Motor neuron (in vitro differentiated cells): ENCODE results near the gene FMO1. TPM values are rescaled to one million over a fixed set of nuclear protein-coding genes. Genes with fewer than 3 reads are reported as not detected.
A peak's percentile ranks its signal among the peaks of the same experiment; 100 is the strongest.

Source experiments
- ATAC-seq, 8 experiments: fragments of 200-7000 bp; cut with Tn5 transposase; replicated peaks in 6 of 8; 2 replicates each; pipeline ENCODE4 v1.8.0; 2021; ENCODE audit warnings: mild to moderate bottlenecking in 8 of 8, moderate library complexity in 8 of 8
- H3K27ac ChIP-seq, 2 donors: fragments of 250-450 bp; sonication (Bioruptor Pico); 2 replicates each; pipeline ENCODE4 v1.9.0; 2021; ENCODE audit warnings: antibody characterized with exemption in 2 of 2, mild to moderate bottlenecking in 2 of 2, moderate library complexity in 1 of 2
- H3K4me1 ChIP-seq, 2 donors: fragments of 250-450 bp; sonication (Bioruptor Pico); replicated peaks in 1 of 2; 2 replicates each; pipeline ENCODE4 v1.6.1; 2021; ENCODE audit warnings: antibody characterized with exemption in 2 of 2, mild to moderate bottlenecking in 2 of 2, moderate library complexity in 1 of 2
- H3K4me3 ChIP-seq, 5 donors: fragments of 250-450 bp; sonication (Bioruptor Pico); 2 replicates each; pipeline ENCODE4 v1.9.0; 2021; ENCODE audit warnings: antibody characterized with exemption in 5 of 5, mild to moderate bottlenecking in 5 of 5, moderate library complexity in 4 of 5
- WGBS, 10 experiments: fragments of 450-650 bp; shearing (Covaris generic); methylation state at CpG; one replicate each; pipeline ENCODE4 v1.0.0; 2022; 5-methylcytosine and 5-hydroxymethylcytosine counted together
- in situ Hi-C, 9 experiments: fragments of 400-800 bp; cut with MboI; loops; one replicate each; pipeline ENCODE4 v1.15.0; 2021; ENCODE audit warnings: low sequenced_read_pairs in 9 of 9, low pct_unique_long_range_greater_than_20kb in 2 of 9; ENCODE audit not compliant: unreplicated experiment in 9 of 9
- total RNA-seq, 8 experiments: library from RNA; unstranded; fragments of 300-600 nt; gene quantifications; 2 replicates each; pipeline versions ENCODE4 v1.2.3 to v1.2.4, GENCODE V29; 2022

FMO1 gene
- total RNA-seq, 8 experiments from 2014 or later, result 0.08 to 1.3 (median 0.37) TPM; not detected in 4

DNA sequence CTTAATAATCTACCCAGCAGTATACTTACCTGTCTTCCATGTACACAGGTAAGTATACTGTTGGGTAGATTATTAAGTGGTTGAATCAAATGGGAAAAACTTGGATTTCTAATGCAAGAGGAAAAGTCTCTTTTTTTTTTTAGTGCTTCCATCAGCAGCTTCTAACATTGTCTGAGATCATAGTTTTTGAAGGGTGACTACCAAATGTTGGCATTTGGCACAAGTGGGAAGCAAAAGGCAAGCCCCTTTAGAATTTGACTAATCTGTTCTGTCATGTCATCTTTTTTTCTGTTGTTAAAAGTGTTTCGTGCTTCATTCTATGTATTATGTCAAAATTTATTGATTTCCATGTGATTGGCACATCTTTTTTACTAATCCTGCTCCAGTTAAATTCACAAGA lies 547 bp downstream of the FMO1 start:
- 11 to 60% (median 45%) methylated on average over 1 of the region's 1 CpG; no CpG with 5 or more reads in 1 of the 10 experiments for WGBS, 10 experiments
- in situ Hi-C loops, result loop anchor here in 3 of 9 experiments (10.0 to 25.0 kb wide), 3 partner anchors 66 to 287 kb away; partner anchors contain the start of genes FMO3 (in 1 of the 3) and FMO4 (in 1 of the 3)
- no peak for ATAC-seq
- no peaks in the 10 kb centered on the region for H3K4me1 ChIP-seq
- H3K4me3 ChIP-seq, result no peak overlapping the region
- no peak overlapping the region for H3K27ac ChIP-seq

DNA sequence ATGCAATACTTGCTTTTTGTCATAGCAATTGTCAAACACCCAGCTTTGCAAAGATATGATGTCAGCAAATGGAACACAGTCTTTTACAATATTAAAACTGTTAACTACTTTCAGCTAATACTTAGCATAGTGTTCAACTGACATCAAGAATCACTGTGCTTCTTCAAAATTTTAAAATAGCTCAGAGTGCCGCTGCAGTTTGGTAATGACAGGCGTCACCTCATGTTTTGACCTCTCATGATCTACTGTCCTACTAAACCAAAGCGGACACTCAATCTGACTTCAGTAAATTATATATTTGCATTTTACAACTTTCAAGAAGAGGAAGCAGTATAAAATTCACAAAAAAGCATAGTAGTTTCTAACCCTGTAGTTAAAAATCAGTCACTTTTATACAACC lies 2.0 kb downstream of the FMO1 start:
- ATAC-seq, result no peak
- no peak overlapping the region for H3K4me3 ChIP-seq

GRCh38 chr1:171251042-171251951 lies 3.0 kb downstream of the FMO1 start:
- H3K4me1 ChIP-seq, result no peaks in the 10 kb centered on the region
- 0 to 60% (median 6%) methylated on average over 2 to 19 of the region's 34 CpGs for WGBS, 10 experiments
- ATAC-seq, result peak; percentile 64 to 87 (median 74)
- in situ Hi-C loops, result no loop called here
- H3K4me3 ChIP-seq, result peak overlapping the region; percentile 23 to 40 (median 31)
- no peak overlapping the region for H3K27ac ChIP-seq

More for the DNA sequence above, 2.0 kb downstream of the FMO1 start:
- H3K27ac ChIP-seq, result no peak overlapping the region
- 69 to 100% (median 91%) methylated on average over 1 to 3 of the region's 3 CpGs for WGBS, 10 experiments
- no peaks in the 10 kb centered on the region for H3K4me1 ChIP-seq
- in situ Hi-C loops, result no loop called here

DNA sequence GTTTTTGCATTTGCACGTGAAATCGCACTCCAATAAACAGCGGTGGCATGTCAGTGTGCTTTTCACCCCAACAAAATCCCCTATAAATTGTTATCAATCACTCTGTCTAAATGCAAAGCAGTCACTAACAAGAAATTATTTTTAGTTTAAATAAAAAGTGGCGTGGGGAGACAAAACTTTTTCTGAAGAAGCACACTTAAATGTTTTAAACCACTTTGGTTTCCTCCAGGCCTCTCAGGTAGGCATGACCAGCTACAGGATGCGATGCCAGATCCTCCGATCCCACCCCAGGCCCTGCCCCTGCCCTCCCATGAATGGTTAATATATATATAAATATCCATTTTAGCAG lies 3.6 kb downstream of the FMO1 start:
- no peak for ATAC-seq
- Histone ChIP-seq H3K27ac (no peak overlapping the region), H3K4me1 (no peaks in the 10 kb centered on the region), H3K4me3 (peak overlapping the region in 3 of 5 donors; percentile 25 to 40 (median 33))
- 0 to 100% (median 44%) methylated on average over 1 to 6 of the region's 6 CpGs; no CpG with 5 or more reads in 2 of the 10 experiments for WGBS, 10 experiments
- in situ Hi-C loops, result no loop called here

- Histone ChIP-seq H3K4me3 (no peak overlapping the region), H3K4me1 (no peaks in the 10 kb centered on the region), H3K27ac (no peak overlapping the region)
- 40 to 100% (median 71%) methylated on average over 1 to 5 of the region's 5 CpGs; no CpG with 5 or more reads in 3 of the 10 experiments for WGBS, 10 experiments
- ATAC-seq, result no peak
- in situ Hi-C loops, result no loop called here
These were observed 4.2 kb downstream of the FMO1 start for GRCh38 chr1:171252482-171252881.

GRCh38 chr1:171254859-171255258 lies 6.6 kb downstream of the FMO1 start:
- in situ Hi-C loops, result no loop called here
- Histone ChIP-seq H3K4me1 (no peaks in the 10 kb centered on the region), H3K27ac (no peak overlapping the region), H3K4me3 (no peak overlapping the region)
- ATAC-seq, result peak in 1 of 8 experiments; percentile 25
- 8 to 79% (median 60%) methylated on average over 1 to 4 of the region's 4 CpGs for WGBS, 10 experiments

- in situ Hi-C loops, result no loop called here
- H3K4me1 ChIP-seq, result no peaks in the 10 kb centered on the region
- 0 to 93% (median 84%) methylated on average over 1 to 8 of the region's 8 CpGs; no CpG with 5 or more reads in 2 of the 10 experiments for WGBS, 10 experiments
- no peak overlapping the region for H3K27ac ChIP-seq
- ATAC-seq, result peak in 3 of 8 experiments; percentile 93 to 96 (median 94)
- H3K4me3 ChIP-seq, result no peak overlapping the region
These were observed 8.8 kb downstream of the FMO1 start for GRCh38 chr1:171256940-171257606.

GRCh38 chr1:171257607-171258076 lies 9.3 kb downstream of the FMO1 start:
- 0 to 100% (median 91%) methylated on average over 1 to 4 of the region's 5 CpGs; no CpG with 5 or more reads in 5 of the 10 experiments for WGBS, 10 experiments
- H3K4me3 ChIP-seq, result no peak overlapping the region
- in situ Hi-C loops, result no loop called here
- peak in 2 of 8 experiments; percentile 6 to 7 for ATAC-seq
- no peaks in the 10 kb centered on the region for H3K4me1 ChIP-seq
- H3K27ac ChIP-seq, result no peak overlapping the region

GRCh38 chr1:171258429-171258828 lies 10.1 kb downstream of the FMO1 start:
- in situ Hi-C loops, result no loop called here
- Histone ChIP-seq H3K4me1 (no peaks in the 10 kb centered on the region), H3K4me3 (no peak overlapping the region), H3K27ac (no peak overlapping the region)
- WGBS, 10 experiments, result 63 to 94% (median 86%) methylated on average over 1 to 3 of the region's 3 CpGs; no CpG with 5 or more reads in 4 of the 10 experiments
- ATAC-seq, result no peak

DNA sequence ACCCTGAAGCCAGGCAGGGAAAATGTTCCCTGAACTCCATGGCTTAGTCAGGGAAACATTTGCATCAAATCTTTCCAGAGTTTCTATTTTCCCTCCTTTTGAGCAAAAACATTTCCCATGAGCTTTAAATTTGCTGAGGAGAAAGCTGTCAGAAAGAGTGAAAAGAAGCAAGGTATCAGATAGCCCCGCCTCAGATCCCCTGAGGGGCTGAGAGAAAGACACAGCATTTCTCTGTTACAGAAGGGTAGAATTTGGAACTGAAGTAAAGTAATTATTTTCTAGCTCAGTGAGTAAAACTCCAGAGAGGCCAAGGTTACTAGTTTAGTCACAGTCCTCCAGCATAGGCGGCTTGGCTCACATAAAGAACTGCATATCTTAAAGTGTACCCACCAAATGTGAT lies 10.6 kb downstream of the FMO1 start:
- 40 to 86% (median 67%) methylated on average over 1 to 2 of the region's 2 CpGs; no CpG with 5 or more reads in 1 of the 10 experiments for WGBS, 10 experiments
- no peaks in the 10 kb centered on the region for H3K4me1 ChIP-seq
- no peak for ATAC-seq
- no peak overlapping the region for H3K4me3 ChIP-seq
- no peak overlapping the region for H3K27ac ChIP-seq
- in situ Hi-C loops, result no loop called here

- ATAC-seq, result peak in 3 of 8 experiments; percentile 40 to 62 (median 46)
- in situ Hi-C loops, result no loop called here
- WGBS, 10 experiments, result 12 to 100% (median 94%) methylated on average over 1 to 4 of the region's 4 CpGs; no CpG with 5 or more reads in 2 of the 10 experiments
- no peak overlapping the region for H3K4me3 ChIP-seq
- H3K4me1 ChIP-seq, result no peaks in the 10 kb centered on the region
- H3K27ac ChIP-seq, result no peak overlapping the region
These were observed 13.0 kb downstream of the FMO1 start for GRCh38 chr1:171261336-171261735.

- H3K27ac ChIP-seq, result no peak overlapping the region
- WGBS, 10 experiments, result 0 to 89% (median 67%) methylated on average over 1 to 2 of the region's 2 CpGs; no CpG with 5 or more reads in 3 of the 10 experiments
- H3K4me1 ChIP-seq, result no peaks in the 10 kb centered on the region
- no peak for ATAC-seq
- in situ Hi-C loops, result no loop called here
- H3K4me3 ChIP-seq, result no peak overlapping the region
These were observed 15.6 kb downstream of the FMO1 start for GRCh38 chr1:171263901-171264300.

DNA sequence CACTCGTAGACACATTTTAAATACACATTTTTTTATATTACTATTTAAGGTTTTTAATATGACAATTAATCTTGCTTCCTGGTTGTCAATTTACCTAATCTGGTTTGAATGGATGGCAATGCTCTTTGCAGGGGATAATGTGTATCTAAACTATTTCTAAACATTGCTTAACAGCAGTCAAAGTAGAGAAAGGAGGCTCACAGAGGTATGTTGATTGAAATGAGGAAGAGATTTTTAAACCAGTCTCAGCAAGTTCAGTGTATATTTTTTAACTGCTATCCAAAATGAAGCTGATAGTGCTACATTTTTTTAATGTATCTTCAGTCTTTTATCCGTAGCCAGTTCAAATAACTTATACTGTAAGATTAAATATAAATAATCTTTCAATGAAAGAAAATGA lies 17.4 kb downstream of the FMO1 start:
- 17 to 92% (median 67%) methylated on average over 2 of the region's 2 CpGs for WGBS, 10 experiments
- no peaks in the 10 kb centered on the region for H3K4me1 ChIP-seq
- ATAC-seq, result no peak
- in situ Hi-C loops, result no loop called here
- no peak overlapping the region for H3K27ac ChIP-seq
- no peak overlapping the region for H3K4me3 ChIP-seq
